Mucosa of rectum (tissue), 2 donors: ENCODE measurements around the gene PADI2.

ENCODE experiments used
- H3K27ac ChIP-seq, 2 donors: one replicate each; pipeline ENCODE4 v1.7.0; 2013; ENCODE audit warnings: inconsistent platforms in 2 of 2, low read depth in 2 of 2, low read length in 2 of 2
- H3K27me3 ChIP-seq, 2 donors: one replicate each; pipeline ENCODE4 v1.7.0; 2013; ENCODE audit warnings: low read length in 2 of 2; ENCODE audit not compliant: control insufficient read depth in 2 of 2, insufficient read depth in 2 of 2
- H3K36me3 ChIP-seq, 2 donors: one replicate each; pipeline ENCODE4 v1.7.0; 2013; ENCODE audit warnings: low read length in 2 of 2; ENCODE audit not compliant: control insufficient read depth in 2 of 2, insufficient read depth in 2 of 2
- H3K4me1 ChIP-seq, 2 donors: one replicate each; pipeline ENCODE4 v1.7.0; 2013; ENCODE audit warnings: low read length in 2 of 2, mild to moderate bottlenecking in 1 of 2; ENCODE audit not compliant: control insufficient read depth in 2 of 2, insufficient read depth in 2 of 2
- H3K4me3 ChIP-seq, 2 donors: one replicate each; pipeline ENCODE4 v1.7.0; 2013; ENCODE audit warnings: low read length in 2 of 2
- H3K9ac ChIP-seq, 2 donors: one replicate each; pipeline ENCODE4 v1.7.0; 2013; ENCODE audit warnings: low read length in 2 of 2, low read depth in 1 of 2, mild to moderate bottlenecking in 1 of 2
- H3K9me3 ChIP-seq, 2 donors: one replicate each; pipeline ENCODE4 v1.7.0; 2013; ENCODE audit warnings: low read length in 2 of 2; ENCODE audit not compliant: control insufficient read depth in 2 of 2
- donor health status: healthy.
- donor health status: Normal muscosa, but diverticular disease.

Gene PADI2

DNA sequence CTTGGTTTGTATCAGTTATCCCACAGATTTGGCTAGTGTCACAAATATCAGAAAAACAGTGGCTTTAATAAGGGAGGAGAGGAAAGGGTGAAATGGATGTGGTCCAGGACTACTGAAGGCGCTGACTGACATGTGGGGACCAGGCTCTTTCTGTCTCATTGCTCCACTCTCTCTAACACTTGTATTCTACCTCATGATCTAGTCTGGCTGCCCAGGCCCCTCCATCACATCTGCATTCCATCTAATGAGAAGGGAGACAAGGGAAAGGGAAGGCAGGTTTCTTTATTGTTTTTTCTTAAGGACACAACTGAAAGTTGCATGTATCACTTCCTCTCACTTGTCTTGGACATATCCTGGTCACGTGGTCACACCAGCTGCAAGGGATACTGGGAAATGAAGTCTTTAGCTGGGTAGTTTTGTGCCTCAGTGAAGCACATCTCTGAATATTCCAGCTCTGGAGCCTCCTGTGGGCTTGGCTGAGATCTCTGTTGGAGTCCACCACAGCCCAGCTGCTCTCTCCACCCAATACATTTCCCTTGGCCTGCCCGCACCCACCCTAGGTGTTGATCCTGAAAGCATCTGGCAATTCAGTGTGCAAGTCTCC lies 42.0 kb upstream of the PADI2 start:
- Histone ChIP-seq H3K4me3 (no peak overlapping the region), H3K27me3 (no peaks in the 10 kb centered on the region), H3K9ac (no peak overlapping the region), H3K27ac (no peak overlapping the region), H3K9me3 (no peaks in the 10 kb centered on the region), H3K36me3 (no peaks in the 10 kb centered on the region), H3K4me1 (no peaks in the 10 kb centered on the region)

GRCh38 chr1:17158961-17159360 lies 39.7 kb upstream of the PADI2 start:
- H3K4me1 ChIP-seq, result no peaks in the 10 kb centered on the region
- no peak overlapping the region for H3K27ac ChIP-seq
- H3K27me3 ChIP-seq, result no peaks in the 10 kb centered on the region
- no peak overlapping the region for H3K4me3 ChIP-seq
- H3K9me3 ChIP-seq, result peaks cover 11 to 13% of the 10 kb centered on the region in 2 donors
- no peak overlapping the region for H3K9ac ChIP-seq
- H3K36me3 ChIP-seq, result no peaks in the 10 kb centered on the region

DNA sequence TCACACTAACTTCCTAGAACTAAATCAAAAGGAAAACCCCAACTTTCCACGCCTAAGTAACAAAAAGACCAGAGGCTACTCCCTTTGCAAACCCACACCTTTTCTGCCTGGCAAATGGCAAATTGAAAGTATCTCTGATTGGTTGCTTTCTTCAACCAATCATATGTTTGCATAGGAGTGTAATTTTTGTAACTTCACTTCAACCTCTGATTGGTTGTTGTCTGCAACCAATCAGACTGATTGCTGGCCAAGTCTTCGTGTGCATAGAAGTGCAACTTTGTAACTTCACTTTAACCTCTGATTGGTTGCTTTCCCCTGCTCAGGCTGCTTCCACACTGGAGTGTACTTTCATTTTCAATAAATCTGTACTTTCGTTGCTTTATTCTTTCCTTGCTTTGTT lies 36.9 kb upstream of the PADI2 start:
- no peak overlapping the region for H3K4me3 ChIP-seq
- H3K4me1 ChIP-seq, result no peaks in the 10 kb centered on the region
- H3K9ac ChIP-seq, result no peak overlapping the region
- H3K27me3 ChIP-seq, result no peaks in the 10 kb centered on the region
- no peak overlapping the region for H3K27ac ChIP-seq
- H3K36me3 ChIP-seq, result no peaks in the 10 kb centered on the region
- peaks cover 11 to 15% of the 10 kb centered on the region in 2 donors for H3K9me3 ChIP-seq

DNA sequence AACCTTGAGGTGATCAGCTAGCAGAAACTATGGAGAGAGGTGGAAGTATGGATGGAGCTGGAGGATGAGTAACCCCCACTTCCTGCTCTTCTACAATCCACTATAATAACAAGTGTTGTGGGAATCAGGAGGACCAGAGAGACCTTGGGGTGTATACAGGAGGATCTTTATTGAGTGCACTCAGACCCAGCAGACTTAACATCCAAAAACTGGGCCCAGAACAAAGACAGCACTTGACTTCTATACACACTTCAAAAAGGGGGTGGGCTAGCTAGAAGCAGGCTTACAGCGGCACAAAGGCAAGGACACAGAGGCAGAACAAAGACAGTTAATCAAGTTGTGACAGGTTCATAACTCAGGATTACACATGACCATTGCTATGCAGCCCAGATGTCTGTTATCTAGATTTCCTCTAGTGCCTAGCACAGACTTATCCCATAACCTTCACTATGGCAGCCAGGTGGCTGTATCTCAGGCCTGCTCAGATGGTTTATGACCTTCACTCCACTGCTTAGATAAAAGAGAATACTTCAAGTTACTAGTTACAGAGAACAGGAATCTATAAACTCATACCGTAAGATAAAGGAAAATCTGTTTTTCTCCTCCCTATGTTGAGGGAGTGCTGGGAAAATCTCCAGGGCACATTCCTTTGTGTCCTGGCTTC lies 36.1 kb upstream of the PADI2 start:
- H3K9me3 ChIP-seq, result peaks cover 11 to 15% of the 10 kb centered on the region in 2 donors
- H3K4me3 ChIP-seq, result no peak overlapping the region
- H3K4me1 ChIP-seq, result no peaks in the 10 kb centered on the region

GRCh38 chr1:17149771-17150170 lies 30.5 kb upstream of the PADI2 start:
- peaks cover 4 to 8% of the 10 kb centered on the region in 2 donors for H3K9me3 ChIP-seq
- H3K27me3 ChIP-seq, result peaks cover 5 to 11% of the 10 kb centered on the region in 2 donors
- no peak overlapping the region for H3K9ac ChIP-seq
- H3K36me3 ChIP-seq, result no peaks in the 10 kb centered on the region
- H3K27ac ChIP-seq, result no peak overlapping the region
- H3K4me1 ChIP-seq, result no peaks in the 10 kb centered on the region
- no peak overlapping the region for H3K4me3 ChIP-seq

More for the DNA sequence above, 36.1 kb upstream of the PADI2 start:
- H3K36me3 ChIP-seq, result no peaks in the 10 kb centered on the region
- H3K27ac ChIP-seq, result peak overlapping the region in 1 of 2 donors; percentile 22
- no peaks in the 10 kb centered on the region for H3K27me3 ChIP-seq
- no peak overlapping the region for H3K9ac ChIP-seq

DNA sequence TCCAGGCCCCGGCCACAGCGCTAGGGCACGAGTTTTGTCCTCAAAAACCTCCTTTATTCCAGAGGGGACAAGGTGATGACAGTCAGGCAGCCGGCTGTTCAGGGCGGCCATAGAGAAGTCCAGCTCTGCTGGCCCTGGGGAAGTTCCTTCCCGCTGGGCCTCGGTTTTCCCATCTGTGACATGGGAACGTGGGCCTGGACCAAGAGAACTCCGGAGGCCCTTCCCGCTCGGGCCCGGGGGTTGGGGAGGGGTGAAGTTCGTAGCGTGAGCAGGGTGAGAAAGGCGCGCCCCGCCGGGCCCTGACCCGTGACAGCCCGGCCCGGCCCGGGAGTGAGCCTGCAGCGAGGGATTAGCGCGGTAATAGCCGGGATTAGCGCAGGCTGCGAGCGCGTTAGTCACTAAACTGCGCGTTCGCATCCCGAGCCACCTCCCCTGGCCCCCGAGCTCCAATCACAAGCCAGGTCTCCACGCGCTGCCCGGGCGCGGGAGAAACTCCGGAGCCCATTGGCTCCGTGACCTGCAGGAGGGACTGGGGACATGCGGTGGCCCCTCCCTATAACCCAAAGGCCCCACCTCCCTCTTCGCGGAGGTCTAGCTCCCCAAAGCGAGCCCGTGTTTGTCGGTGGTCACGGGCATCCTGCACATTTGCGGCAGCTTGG lies 29.8 kb upstream of the PADI2 start:
- H3K27me3 ChIP-seq, result peaks cover 5 to 11% of the 10 kb centered on the region in 2 donors
- no peak overlapping the region for H3K27ac ChIP-seq
- H3K9me3 ChIP-seq, result peaks cover 0 to 2% of the 10 kb centered on the region in 2 donors
- H3K9ac ChIP-seq, result no peak overlapping the region
- no peak overlapping the region for H3K4me3 ChIP-seq
- no peaks in the 10 kb centered on the region for H3K36me3 ChIP-seq
- no peaks in the 10 kb centered on the region for H3K4me1 ChIP-seq

DNA sequence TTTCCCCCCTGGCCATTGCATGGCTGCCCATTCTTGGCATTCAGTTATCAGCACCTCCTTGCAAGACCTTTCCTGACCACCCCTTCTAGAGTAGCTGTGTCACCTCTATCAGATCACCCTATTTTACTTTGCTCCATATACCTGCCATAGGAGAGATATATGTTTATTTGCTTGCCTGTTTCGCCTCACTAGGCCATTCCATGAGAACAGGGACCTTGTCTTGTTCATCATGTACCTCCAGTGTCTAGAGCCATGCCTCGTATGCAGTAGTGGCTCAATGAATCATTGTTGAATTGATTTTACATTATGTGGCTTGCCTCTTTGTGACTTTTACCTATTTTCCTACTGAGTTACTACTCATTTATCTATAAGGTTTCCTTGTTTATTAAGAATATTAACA lies 26.4 kb upstream of the PADI2 start:
- Histone ChIP-seq H3K4me1 (no peaks in the 10 kb centered on the region), H3K4me3 (no peak overlapping the region), H3K9ac (no peak overlapping the region), H3K36me3 (no peaks in the 10 kb centered on the region), H3K27me3 (peaks cover 5 to 11% of the 10 kb centered on the region in 2 donors), H3K27ac (no peak overlapping the region), H3K9me3 (no peaks in the 10 kb centered on the region)

DNA sequence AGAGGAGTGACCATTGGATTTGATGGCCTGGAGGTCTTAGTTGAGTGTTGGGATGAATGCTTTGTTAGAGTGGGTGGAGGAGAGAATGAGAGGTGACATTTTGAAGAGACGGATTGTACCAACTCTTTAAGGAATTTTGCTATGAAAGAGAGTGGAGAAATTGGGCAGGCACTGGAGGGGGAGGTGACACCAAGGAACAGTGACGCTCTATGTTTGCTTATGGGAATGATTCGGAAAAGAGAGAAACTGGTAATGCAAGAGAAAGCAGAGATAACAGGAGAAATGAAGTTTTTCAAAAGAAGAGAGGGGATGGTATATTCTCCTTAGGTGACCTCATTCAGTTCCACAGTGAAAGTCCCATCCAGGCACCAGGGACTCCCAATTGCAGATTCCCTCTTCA lies 24.5 kb upstream of the PADI2 start:
- Histone ChIP-seq H3K27ac (no peak overlapping the region), H3K4me1 (no peaks in the 10 kb centered on the region), H3K27me3 (peaks cover 3 to 4% of the 10 kb centered on the region in 2 donors), H3K9ac (no peak overlapping the region), H3K9me3 (no peaks in the 10 kb centered on the region), H3K36me3 (no peaks in the 10 kb centered on the region), H3K4me3 (no peak overlapping the region)

- no peaks in the 10 kb centered on the region for H3K4me1 ChIP-seq
- H3K36me3 ChIP-seq, result no peaks in the 10 kb centered on the region
- no peaks in the 10 kb centered on the region for H3K9me3 ChIP-seq
- H3K27ac ChIP-seq, result no peak overlapping the region
- no peak overlapping the region for H3K9ac ChIP-seq
- peaks cover 0 to 4% of the 10 kb centered on the region in 2 donors for H3K27me3 ChIP-seq
- no peak overlapping the region for H3K4me3 ChIP-seq
These were observed 22.4 kb upstream of the PADI2 start for GRCh38 chr1:17141441-17142197.

DNA sequence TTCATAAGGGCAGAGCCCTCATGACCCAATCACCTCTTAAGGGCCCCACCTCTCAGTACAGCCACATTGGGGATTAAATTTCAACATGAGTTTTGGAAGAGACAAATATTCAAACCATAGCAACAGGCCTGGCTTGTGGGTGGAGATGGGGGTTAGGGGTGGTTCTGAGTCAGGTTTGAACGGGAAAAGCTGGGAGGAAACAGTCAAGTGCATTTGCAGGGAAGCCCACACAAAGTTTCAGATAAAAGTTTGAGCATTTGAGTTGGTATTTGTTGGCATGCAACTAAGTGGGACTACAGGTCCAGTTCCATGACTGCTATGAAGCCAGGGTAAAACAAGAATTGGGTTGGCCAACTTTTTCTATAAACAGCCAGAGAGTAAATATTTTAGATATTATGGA lies 21.0 kb upstream of the PADI2 start:
- H3K9me3 ChIP-seq, result no peaks in the 10 kb centered on the region
- H3K27ac ChIP-seq, result no peak overlapping the region

More for the DNA sequence above, 21.0 kb upstream of the PADI2 start:
- Histone ChIP-seq H3K9ac (no peak overlapping the region), H3K36me3 (no peaks in the 10 kb centered on the region), H3K4me3 (no peak overlapping the region), H3K27me3 (peaks cover 0 to 4% of the 10 kb centered on the region in 2 donors), H3K4me1 (no peaks in the 10 kb centered on the region)
